Transverse colon (tissue), 4 donors: Measurements from ENCODE around the gene MTURN.

Source experiments
- CTCF ChIP-seq, 5 experiments: fragments of 200-600 bp in 3 of 5; fragments of 450-650 bp in 2 of 5; sonication (generic) in 3 of 5; IDR thresholded peaks; 1 replicate in 2 of 5; 2 replicates in 3 of 5; pipeline ENCODE4 v1.5.1; 2016 to 2017; ENCODE audit warnings: antibody characterized with exemption in 5 of 5, inconsistent platforms in 3 of 5, mild to moderate bottlenecking in 2 of 5, moderate library complexity in 1 of 5
- POLR2A ChIP-seq: fragments of 450-650 bp; IDR thresholded peaks from one replicate; pipeline ENCODE4 v1.6.1; 2016; ENCODE audit warnings: antibody characterized with exemption, mild to moderate bottlenecking, moderate library complexity
- POLR2AphosphoS5 ChIP-seq, 3 donors: sonication (generic); formaldehyde crosslinking; IDR thresholded peaks; one replicate each; pipeline ENCODE4 v1.6.1; 2016; ENCODE audit warnings: antibody characterized with exemption in 3 of 3

DNA sequence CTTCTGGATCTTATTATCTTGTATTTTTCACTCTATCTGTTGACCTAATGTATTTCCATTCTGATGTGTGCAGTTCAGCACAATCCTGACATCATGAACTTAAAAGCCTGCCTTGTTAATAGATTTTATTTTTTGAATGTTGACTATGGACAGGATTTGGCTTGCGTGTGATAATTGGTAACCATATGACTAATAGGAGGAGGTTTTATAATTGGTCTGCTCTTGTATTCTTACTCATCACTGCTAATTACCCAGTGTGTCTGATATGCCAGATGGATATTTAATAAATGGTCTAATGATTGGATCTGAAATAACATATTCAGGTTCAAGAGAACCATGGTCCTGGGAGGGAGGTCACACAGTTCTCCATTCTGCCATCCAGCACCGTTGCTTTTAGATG, 45.9 kb downstream of the MTURN start:
- no peak for TF ChIP-seq POLR2AphosphoS5 (IDR thresholded peaks at IDR 0.05)
- TF ChIP-seq POLR2A, result no peak
- no peak for TF ChIP-seq CTCF (IDR thresholded peaks at IDR 0.05)
